Measurements from ENCODE around the gene FYN. TPM values are rescaled to one million over a fixed set of nuclear protein-coding genes. Genes with fewer than 3 reads are reported as not detected.

FYN gene
- total and polyA plus RNA-seq, 10 of the 15 experiments (the other 5 are each of a cell fraction or from before 2014, with no cell fraction given): 51.4 to 247 (median 138) TPM

- Histone ChIP-seq H3K9me3 (replicated peaks; ENCODE audit: control insufficient read depth, insufficient read depth, low read length) (no peaks in the 10 kb centered on the region), H3K9ac (ENCODE audit: control insufficient read depth, insufficient read depth, low read length) (no peak overlapping the region), H4K20me1 (ENCODE audit: control insufficient read depth, insufficient read depth) (no peaks in the 10 kb centered on the region), H3K4me1 (ENCODE audit: control insufficient read depth, insufficient read depth, low read length) (peaks cover 5% of the 10 kb centered on the region; the same call in 1 of the 2 replicates), H2AFZ (ENCODE audit: control insufficient read depth, low read depth, low read length) (no peak overlapping the region), H3K36me3 (ENCODE audit: control insufficient read depth in 2 of 2, insufficient read depth in 2 of 2, low read length in 1 of 2) (peaks cover 14 to 19% of the 10 kb centered on the region in 2 experiments), H3K4me3 (no peak overlapping the region), H3K79me2 (ENCODE audit: control insufficient read depth, insufficient read depth, low read length) (no peaks in the 10 kb centered on the region), H3K27me3 (replicated peaks in 1 of 2; ENCODE audit: control insufficient read depth in 2 of 2, insufficient read depth in 2 of 2, low read length in 1 of 2) (no peaks in the 10 kb centered on the region), H3K27ac (ENCODE audit: control insufficient read depth, insufficient read depth) (no peak overlapping the region), H3K4me2 (ENCODE audit: control insufficient read depth, insufficient read depth) (no peak overlapping the region)
- no peak for DNase-seq (ENCODE audit: low read depth, low spot score)
- ChIA-PET CTCF (interaction anchor here (1.1 to 7.7 kb wide), 20 partner anchors 14 to 450 kb away, joined by 3 to 96 read pairs (median 10); a partner anchor contains a TSS), RAD21 (ENCODE audit: unreplicated experiment) (interaction anchor here (1.0 to 4.2 kb wide), 10 partner anchors 32 to 454 kb away, joined by 3 to 40 read pairs (median 6); a partner anchor contains a TSS), SMC1A (ENCODE audit: uncharacterized antibody, unreplicated experiment) (interaction anchor here (1.0 to 5.0 kb wide), 21 partner anchors 15 to 455 kb away, joined by 3 to 54 read pairs (median 8); no protein-coding TSS in a partner anchor), POLR2A (interaction anchor here (1.0 to 1.5 kb wide), 2 partner anchors 308 to 332 kb away, joined by 3 to 4 read pairs; no protein-coding TSS in a partner anchor)
- intact Hi-C loops (cut with micrococcal nuclease; ENCODE audit: unreplicated experiment) (loop anchor here (5.0 kb wide), 1 partner anchor 458 kb away; no protein-coding TSS in a partner anchor), in situ Hi-C loops (cut with MboI) (loop anchor here (5.0 to 25.0 kb wide), 4 partner anchors 288 to 603 kb away; no protein-coding TSS in a partner anchor)
- no TSS peak for BruUV-seq (replicated peaks)
- no peak for TF ChIP-seq ZSCAN29 (IDR thresholded peaks at IDR 0.05)
- TF ChIP-seq NR2C1 (IDR thresholded peaks at IDR 0.05): no peak
- TF ChIP-seq PBX3 (IDR thresholded peaks at IDR 0.05; ENCODE audit: insufficient replicate concordance, low read depth, low read length): no peak
- TF ChIP-seq NFXL1 (IDR thresholded peaks at IDR 0.05; ENCODE audit: borderline replicate concordance): no peak
- TF ChIP-seq POLR2AphosphoS2 (IDR thresholded peaks at IDR 0.05; ENCODE audit: low read depth, low read length): no peak
- TF ChIP-seq WRNIP1 (IDR thresholded peaks at IDR 0.05; ENCODE audit: borderline replicate concordance, low read depth, low read length): no peak
- no peak for TF ChIP-seq BHLHE40 (IDR thresholded peaks at IDR 0.05; ENCODE audit: borderline replicate concordance in 1 of 2, low read depth in 2 of 2, low read length in 1 of 2)
- TF ChIP-seq ZBTB4 (CRISPR knock-in tag; IDR thresholded peaks at IDR 0.05): no peak
- TF ChIP-seq ZZZ3 (IDR thresholded peaks at IDR 0.05; ENCODE audit: control insufficient read depth, insufficient read length, low read depth): no peak
- no peak for TF ChIP-seq KDM1A (IDR thresholded peaks at IDR 0.05; ENCODE audit: borderline replicate concordance)
- TF ChIP-seq NKRF (conservative IDR thresholded peaks at IDR 0.05): no peak
- no peak for TF ChIP-seq SRF (IDR thresholded peaks at IDR 0.05; ENCODE audit: low read depth in 2 of 2, low read length in 2 of 2)
- no peak for TF ChIP-seq CBX3 (IDR thresholded peaks at IDR 0.05; ENCODE audit: borderline replicate concordance, low read depth)
- TF ChIP-seq RCOR1 (conservative IDR thresholded peaks at IDR 0.05; ENCODE audit: low read depth, low read length): no peak
- no peak for TF ChIP-seq BRCA1 (IDR thresholded peaks at IDR 0.05; ENCODE audit: low read depth, low read length)
- FAIRE-seq: no peak
- no peak for ATAC-seq
- WGBS (ENCODE audit: insufficient coverage, insufficient replicate concordance, low lambda C conversion rate, missing lambda C conversion rate): 16% methylated on average over 3 of the region's 3 CpGs
These were observed 164.1 kb downstream of the FYN start for GRCh38 chr6:111709201-111709600.
